Sigmoid colon (tissue), 4 donors: ENCODE data around the gene COX6A1.

Experiments used
- EP300 ChIP-seq, 4 donors: sonication (generic); formaldehyde crosslinking; IDR thresholded peaks; one replicate each; pipeline ENCODE4 v1.6.1; 2017; ENCODE audit warnings: antibody characterized with exemption in 4 of 4
- POLR2A ChIP-seq, 2 donors: fragments of 450-650 bp; IDR thresholded peaks; one replicate each; pipeline ENCODE4 v1.6.1; 2016; ENCODE audit warnings: antibody characterized with exemption in 2 of 2, mild to moderate bottlenecking in 2 of 2, moderate library complexity in 2 of 2
- POLR2AphosphoS5 ChIP-seq, 4 donors: sonication (generic); formaldehyde crosslinking; IDR thresholded peaks; one replicate each; pipeline ENCODE4 v1.6.1; 2017; ENCODE audit warnings: antibody characterized with exemption in 4 of 4
- TF ChIP-seq, protein P1 (sequence below), 4 experiments: fragments of 450-650 bp in 3 of 4; fragments of 200-600 bp in 1 of 4; IDR thresholded peaks; one replicate each; pipeline ENCODE4 v1.5.1; 2016 to 2019; ENCODE audit warnings: antibody characterized with exemption in 4 of 4, mild to moderate bottlenecking in 3 of 4, moderate library complexity in 2 of 4

DNA sequence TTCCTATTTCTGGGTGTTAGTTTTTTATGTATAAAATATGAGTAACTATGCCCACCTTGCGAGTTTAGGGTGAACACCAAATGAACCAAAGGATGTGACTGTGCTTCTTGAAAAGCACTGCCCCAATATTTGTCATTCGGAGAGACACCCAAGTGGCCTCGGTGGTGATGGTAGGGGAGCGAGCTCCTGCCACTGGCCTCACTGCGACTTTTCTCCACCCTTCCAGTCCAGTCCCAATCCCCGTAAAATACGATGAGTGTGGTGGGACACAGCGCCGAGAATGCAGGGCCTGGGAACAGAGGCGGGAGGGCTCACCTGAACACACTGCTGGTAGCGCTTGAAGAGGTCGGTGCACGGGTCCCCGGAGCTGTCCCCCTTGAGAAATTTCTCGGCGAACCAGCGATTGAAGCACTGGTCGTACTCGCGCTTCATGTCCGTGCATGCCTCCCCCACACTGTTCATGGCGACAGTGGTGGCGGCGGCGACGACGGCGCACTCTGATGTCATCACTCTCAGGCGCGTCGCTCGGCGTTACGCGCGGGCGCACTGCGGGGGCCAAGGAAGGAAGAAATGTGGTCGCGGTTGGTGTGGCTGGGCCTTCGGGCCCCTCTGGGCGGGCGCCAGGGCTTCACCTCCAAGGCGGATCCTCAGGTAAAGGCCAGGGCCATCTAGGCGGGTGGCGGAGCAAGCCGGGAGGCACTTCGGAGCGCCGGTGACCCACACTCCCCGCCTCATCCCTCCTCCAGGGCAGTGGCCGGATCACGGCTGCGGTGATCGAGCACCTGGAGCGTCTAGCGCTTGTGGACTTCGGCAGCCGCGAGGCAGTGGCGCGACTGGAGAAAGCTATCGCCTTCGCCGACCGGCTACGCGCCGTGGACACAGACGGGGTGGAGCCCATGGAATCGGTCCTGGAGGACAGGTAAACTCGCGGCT, 8.3 kb downstream of the COX6A1 start, which contains the start of the genes GATC and TRIAP1:
- no peak for TF ChIP-seq EP300 (IDR thresholded peaks at IDR 0.05)
- TF ChIP-seq, protein P1, sequence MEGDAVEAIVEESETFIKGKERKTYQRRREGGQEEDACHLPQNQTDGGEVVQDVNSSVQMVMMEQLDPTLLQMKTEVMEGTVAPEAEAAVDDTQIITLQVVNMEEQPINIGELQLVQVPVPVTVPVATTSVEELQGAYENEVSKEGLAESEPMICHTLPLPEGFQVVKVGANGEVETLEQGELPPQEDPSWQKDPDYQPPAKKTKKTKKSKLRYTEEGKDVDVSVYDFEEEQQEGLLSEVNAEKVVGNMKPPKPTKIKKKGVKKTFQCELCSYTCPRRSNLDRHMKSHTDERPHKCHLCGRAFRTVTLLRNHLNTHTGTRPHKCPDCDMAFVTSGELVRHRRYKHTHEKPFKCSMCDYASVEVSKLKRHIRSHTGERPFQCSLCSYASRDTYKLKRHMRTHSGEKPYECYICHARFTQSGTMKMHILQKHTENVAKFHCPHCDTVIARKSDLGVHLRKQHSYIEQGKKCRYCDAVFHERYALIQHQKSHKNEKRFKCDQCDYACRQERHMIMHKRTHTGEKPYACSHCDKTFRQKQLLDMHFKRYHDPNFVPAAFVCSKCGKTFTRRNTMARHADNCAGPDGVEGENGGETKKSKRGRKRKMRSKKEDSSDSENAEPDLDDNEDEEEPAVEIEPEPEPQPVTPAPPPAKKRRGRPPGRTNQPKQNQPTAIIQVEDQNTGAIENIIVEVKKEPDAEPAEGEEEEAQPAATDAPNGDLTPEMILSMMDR (IDR thresholded peaks at IDR 0.05): no peak
- TF ChIP-seq POLR2A (IDR thresholded peaks at IDR 0.05): peak; percentile 40 to 56
- TF ChIP-seq POLR2AphosphoS5 (IDR thresholded peaks at IDR 0.05): peak; percentile 90 to 94 (median 92)
